ENCODE data around the gene PPP1R12A.
"Not testable (repeated sequence)": the region's sequence is repeated elsewhere in the genome, so short reads cannot be mapped to it uniquely, and the experiment has no call there.

The PPP1R12A gene

DNA sequence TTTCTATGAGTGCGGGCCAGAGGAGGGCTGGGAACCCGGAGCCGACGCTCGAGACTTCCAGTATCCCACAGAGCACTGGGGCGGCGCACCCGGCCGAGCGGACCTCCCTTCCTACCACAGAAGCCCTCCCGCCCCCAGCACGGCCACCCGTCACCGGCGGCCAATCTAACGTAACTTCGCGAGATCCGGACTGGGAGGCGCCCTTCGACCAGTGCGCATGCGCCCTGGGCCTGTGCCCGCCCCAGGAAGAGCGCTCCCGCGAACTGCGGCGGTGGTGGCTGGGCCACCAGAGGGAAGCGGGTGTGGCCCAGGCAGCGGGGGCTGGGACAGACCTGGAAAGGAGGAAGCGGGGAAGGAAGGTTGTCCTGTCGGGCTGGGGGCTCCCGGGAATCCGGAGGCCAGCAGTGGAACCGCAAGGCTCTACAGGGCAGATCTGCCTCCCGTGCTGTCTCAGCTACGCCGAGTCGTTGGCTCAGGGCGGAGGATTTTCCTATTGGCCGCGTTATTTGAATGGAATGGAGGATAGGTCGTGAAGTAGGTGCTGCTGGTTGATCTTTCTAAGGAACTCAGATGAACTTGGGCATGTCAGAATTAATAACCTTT, at the start of gene PPP1R12A:
PPP1R12A (minus strand) TSS at position 77 of the 603 bp plus-strand sequence. CDS start 166 bp downstream, outside the sequence.
- Histone ChIP-seq H3K9me3 (ENCODE audit: control insufficient read depth in 1 of 2, low read length in 2 of 2) (no peaks in the 10 kb centered on the region), H3K27ac (ENCODE audit: low read depth, low read length) (peak within 1 kb of the TSS; percentile 96), H3K27me3 (ENCODE audit: control insufficient read depth in 1 of 2, insufficient read depth in 2 of 2, low read length in 2 of 2) (no peaks in the 10 kb centered on the region), H3K4me3 (ENCODE audit: low read depth in 1 of 2, low read length in 2 of 2) (peak within 1 kb of the TSS; percentile 98 to 99), H3K9ac (ENCODE audit: low read depth in 1 of 2, low read length in 2 of 2) (peak within 1 kb of the TSS; percentile 98 to 99), H3K4me1 (ENCODE audit: control insufficient read depth in 1 of 2, insufficient read depth in 2 of 2, low read length in 2 of 2) (peaks cover 12 to 18% of the 10 kb centered on the region in 2 donors), H3K36me3 (ENCODE audit: control insufficient read depth in 1 of 2, insufficient read depth in 2 of 2, low read length in 2 of 2) (no peaks in the 10 kb centered on the region)

DNA sequence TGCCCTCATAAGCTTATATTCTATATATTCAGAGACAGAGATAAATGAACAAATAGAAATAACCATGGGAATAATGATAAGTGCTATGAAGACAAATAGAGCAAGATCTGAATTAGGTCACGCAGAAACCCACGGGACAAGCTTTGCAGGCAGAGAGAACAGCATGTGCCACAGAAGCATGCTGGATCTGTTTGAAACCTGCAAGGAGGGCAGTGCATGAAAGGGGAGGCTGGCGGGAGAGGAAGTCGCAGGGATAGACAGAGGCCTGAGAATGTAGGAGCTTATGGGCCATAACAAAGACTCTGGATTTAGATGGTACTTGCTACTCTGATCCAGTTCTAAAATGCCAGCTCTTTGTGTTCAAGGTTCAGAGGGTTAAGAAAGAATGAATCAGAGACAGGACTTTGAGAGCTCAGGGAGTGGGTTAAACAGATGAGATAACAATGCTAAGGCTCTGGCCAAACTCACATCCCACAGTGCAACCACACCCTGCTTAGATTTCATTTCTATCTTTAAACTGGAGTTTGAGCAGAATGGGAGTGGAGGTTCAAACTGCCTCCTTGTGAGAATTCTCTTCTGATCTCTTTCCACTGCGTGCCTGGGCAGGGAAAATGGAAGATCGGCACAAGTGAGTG, 49.2 kb upstream of the PPP1R12A start:
- Histone ChIP-seq H3K9me3 (ENCODE audit: control insufficient read depth in 1 of 2, low read length in 2 of 2) (no peaks in the 10 kb centered on the region), H3K4me1 (ENCODE audit: control insufficient read depth in 1 of 2, insufficient read depth in 2 of 2, low read length in 2 of 2) (peaks cover 9 to 31% of the 10 kb centered on the region in 2 donors), H3K36me3 (ENCODE audit: control insufficient read depth in 1 of 2, insufficient read depth in 2 of 2, low read length in 2 of 2) (no peaks in the 10 kb centered on the region), H3K27me3 (ENCODE audit: control insufficient read depth in 1 of 2, insufficient read depth in 2 of 2, low read length in 2 of 2) (no peaks in the 10 kb centered on the region), H3K9ac (ENCODE audit: low read depth in 1 of 2, low read length in 2 of 2) (no peak overlapping the region), H3K4me3 (ENCODE audit: low read depth in 1 of 2, low read length in 2 of 2) (peak overlapping the region in 1 of 2 donors; percentile 22), H3K27ac (ENCODE audit: low read depth, low read length) (no peak overlapping the region)

DNA sequence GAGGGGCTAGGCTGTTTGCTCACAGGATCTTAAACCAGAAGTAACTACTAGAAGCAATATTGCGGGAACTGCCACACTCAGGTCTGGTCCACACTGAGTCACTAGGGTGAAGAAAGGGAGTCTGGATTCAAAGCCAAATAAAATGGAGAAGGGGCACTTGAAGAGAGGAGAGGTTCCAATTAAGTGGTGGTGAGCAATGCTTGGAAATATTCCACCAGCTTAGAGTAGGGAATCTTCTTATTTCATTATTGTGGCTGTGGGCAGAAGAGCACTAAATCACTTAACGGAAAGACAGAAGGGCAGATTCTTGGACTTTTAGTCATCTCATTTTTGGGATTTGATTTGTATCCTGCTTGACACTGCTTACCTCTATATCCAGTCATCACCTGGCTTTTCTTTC, 48.6 kb upstream of the PPP1R12A start:
- Histone ChIP-seq H3K4me1 (ENCODE audit: control insufficient read depth in 1 of 2, insufficient read depth in 2 of 2, low read length in 2 of 2) (peaks cover 9 to 29% of the 10 kb centered on the region in 2 donors), H3K4me3 (ENCODE audit: low read depth in 1 of 2, low read length in 2 of 2) (no peak overlapping the region), H3K9ac (ENCODE audit: low read depth in 1 of 2, low read length in 2 of 2) (no peak overlapping the region), H3K27ac (ENCODE audit: low read depth, low read length) (no peak overlapping the region), H3K9me3 (ENCODE audit: control insufficient read depth in 1 of 2, low read length in 2 of 2) (no peaks in the 10 kb centered on the region), H3K36me3 (ENCODE audit: control insufficient read depth in 1 of 2, insufficient read depth in 2 of 2, low read length in 2 of 2) (no peaks in the 10 kb centered on the region), H3K27me3 (ENCODE audit: control insufficient read depth in 1 of 2, insufficient read depth in 2 of 2, low read length in 2 of 2) (no peaks in the 10 kb centered on the region)

DNA sequence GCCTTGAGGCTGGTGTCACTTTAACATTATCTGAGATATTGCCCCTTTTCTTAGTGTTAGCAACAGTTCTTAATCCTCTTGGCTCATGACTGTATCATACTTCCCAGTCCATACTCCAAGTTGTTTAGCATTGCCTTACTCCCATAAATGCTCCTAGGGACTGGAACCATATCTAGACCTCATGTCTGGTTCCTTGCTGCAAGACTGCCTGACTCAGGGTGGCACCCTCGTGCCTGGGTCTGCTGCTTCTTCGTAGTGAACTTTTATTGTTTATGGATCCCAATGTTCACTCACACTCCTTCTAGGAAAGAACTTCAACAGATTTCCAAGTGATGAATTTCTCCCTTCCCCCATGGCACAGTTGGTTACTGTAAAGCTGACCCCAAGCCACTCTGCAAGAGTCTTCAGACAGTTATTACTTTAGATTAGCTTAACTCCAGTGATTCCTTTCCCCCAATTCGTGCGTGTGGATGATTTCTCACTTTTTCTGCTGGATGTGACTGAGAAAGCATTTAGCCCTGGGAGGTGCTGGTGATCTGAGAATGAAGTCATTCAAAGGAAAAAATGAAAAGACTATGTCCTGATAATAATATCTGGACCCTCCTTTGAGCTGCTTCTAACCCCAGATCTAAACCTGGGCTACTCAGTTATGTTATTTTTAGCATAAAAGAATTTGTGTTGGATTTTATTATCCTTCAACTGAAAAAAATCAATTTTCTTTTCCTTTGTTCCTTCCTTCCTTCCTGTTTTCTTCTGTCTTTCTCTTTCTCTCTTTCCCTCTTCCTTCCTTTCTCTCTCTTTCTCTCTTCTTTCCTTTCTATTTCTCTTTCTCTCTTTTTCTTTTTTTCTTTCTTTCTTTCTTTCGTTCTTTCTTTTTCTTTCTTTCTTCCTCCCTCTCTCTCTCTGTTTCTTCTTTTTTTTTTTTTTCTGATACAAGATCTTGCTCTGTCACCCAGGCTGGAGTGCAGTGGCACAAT, 47.5 kb upstream of the PPP1R12A start:
- no peak overlapping the region for H3K27ac ChIP-seq (ENCODE audit: low read depth, low read length)
- H3K9ac ChIP-seq (ENCODE audit: low read depth in 1 of 2, low read length in 2 of 2), result no peak overlapping the region
- H3K9me3 ChIP-seq (ENCODE audit: control insufficient read depth in 1 of 2, low read length in 2 of 2), result no peaks in the 10 kb centered on the region
- no peak overlapping the region for H3K4me3 ChIP-seq (ENCODE audit: low read depth in 1 of 2, low read length in 2 of 2)
- H3K27me3 ChIP-seq (ENCODE audit: control insufficient read depth in 1 of 2, insufficient read depth in 2 of 2, low read length in 2 of 2), result no peaks in the 10 kb centered on the region
- H3K36me3 ChIP-seq (ENCODE audit: control insufficient read depth in 1 of 2, insufficient read depth in 2 of 2, low read length in 2 of 2), result no peaks in the 10 kb centered on the region
- peaks cover 12 to 28% of the 10 kb centered on the region in 2 donors for H3K4me1 ChIP-seq (ENCODE audit: control insufficient read depth in 1 of 2, insufficient read depth in 2 of 2, low read length in 2 of 2)

DNA sequence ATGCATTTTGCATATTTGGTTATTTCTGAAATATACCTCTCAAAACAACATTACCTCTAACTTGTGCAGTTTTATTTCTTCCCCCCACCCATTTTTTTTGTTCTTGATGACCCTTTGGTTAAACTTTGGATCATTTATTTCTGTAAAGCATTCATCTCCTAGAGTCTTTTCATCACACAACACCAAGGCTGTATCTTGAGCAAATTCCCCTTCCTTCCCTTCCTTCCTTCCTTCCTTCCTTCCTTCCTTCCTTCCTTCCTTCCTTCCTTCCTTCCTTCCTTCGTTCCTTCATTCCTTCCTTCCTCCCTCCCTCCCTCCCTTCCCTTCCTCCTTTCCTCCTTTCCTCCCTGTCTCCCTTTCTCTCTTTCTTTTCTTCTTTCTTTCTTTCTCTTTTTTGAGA, 43.8 kb upstream of the PPP1R12A start:
- no peak overlapping the region for H3K27ac ChIP-seq (ENCODE audit: low read depth, low read length)
- no peak overlapping the region for H3K4me3 ChIP-seq (ENCODE audit: low read depth in 1 of 2, low read length in 2 of 2)
- H3K9ac ChIP-seq (ENCODE audit: low read depth in 1 of 2, low read length in 2 of 2), result no peak overlapping the region
- H3K4me1 ChIP-seq (ENCODE audit: control insufficient read depth in 1 of 2, insufficient read depth in 2 of 2, low read length in 2 of 2), result peaks cover 7 to 14% of the 10 kb centered on the region in 2 donors
- no peaks in the 10 kb centered on the region for H3K9me3 ChIP-seq (ENCODE audit: control insufficient read depth in 1 of 2, low read length in 2 of 2)
- no peaks in the 10 kb centered on the region for H3K36me3 ChIP-seq (ENCODE audit: control insufficient read depth in 1 of 2, insufficient read depth in 2 of 2, low read length in 2 of 2)
- no peaks in the 10 kb centered on the region for H3K27me3 ChIP-seq (ENCODE audit: control insufficient read depth in 1 of 2, insufficient read depth in 2 of 2, low read length in 2 of 2)

DNA sequence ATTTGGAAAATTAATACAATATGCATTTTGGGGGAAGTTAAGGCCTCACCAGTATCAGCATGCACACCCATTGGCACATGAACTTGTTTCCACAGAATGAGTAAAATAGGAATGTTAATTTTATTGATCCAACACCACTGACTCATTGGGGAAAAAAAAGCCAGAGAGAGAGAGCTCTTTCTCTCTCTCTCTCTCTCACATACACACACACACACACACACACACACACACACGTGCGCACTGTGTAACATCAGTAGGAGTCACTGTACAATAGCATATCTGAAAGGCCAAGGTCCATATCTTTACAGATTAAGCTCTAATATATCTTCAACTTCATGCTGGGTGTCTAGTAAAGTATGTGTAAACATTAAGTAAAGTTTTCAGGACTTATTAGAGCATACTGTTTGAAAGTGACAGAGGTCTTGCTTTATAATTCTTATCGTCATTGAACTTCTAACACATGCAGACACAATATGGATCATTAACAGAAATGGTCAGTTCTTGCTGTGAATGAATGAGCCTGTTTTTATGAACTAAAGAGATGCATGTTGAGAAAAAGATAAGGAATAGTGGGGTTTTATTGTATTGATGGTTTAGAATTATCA, 43.1 kb upstream of the PPP1R12A start:
- not testable (repeated sequence) for H3K9me3 ChIP-seq (ENCODE audit: control insufficient read depth in 1 of 2, low read length in 2 of 2); H3K9ac ChIP-seq (ENCODE audit: low read depth in 1 of 2, low read length in 2 of 2); H3K27me3 ChIP-seq (ENCODE audit: control insufficient read depth in 1 of 2, insufficient read depth in 2 of 2, low read length in 2 of 2); H3K36me3 ChIP-seq (ENCODE audit: control insufficient read depth in 1 of 2, insufficient read depth in 2 of 2, low read length in 2 of 2); H3K4me3 ChIP-seq (ENCODE audit: low read depth in 1 of 2, low read length in 2 of 2); H3K27ac ChIP-seq (ENCODE audit: low read depth, low read length); H3K4me1 ChIP-seq (ENCODE audit: control insufficient read depth in 1 of 2, insufficient read depth in 2 of 2, low read length in 2 of 2)

DNA sequence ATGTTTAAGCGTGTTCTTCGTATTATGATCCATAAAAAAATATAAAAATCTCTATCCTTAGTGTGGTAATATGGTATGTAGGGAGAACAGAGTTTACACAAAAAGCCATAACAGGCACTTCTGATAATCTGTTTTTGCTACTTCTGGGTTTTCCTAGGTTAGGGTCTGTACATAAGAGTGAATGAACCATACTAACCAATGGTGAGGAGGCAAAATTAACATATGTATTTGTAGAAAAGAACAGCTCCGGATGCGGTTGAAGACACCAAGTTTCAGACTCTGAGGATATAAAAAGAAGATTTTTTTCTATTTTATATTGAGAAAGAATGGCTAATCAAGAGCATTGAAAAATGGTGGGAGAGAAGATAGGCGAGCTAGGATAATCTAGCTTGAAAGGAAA, 40.2 kb upstream of the PPP1R12A start:
- Histone ChIP-seq H3K9me3 (ENCODE audit: control insufficient read depth in 1 of 2, low read length in 2 of 2) (no peaks in the 10 kb centered on the region), H3K9ac (ENCODE audit: low read depth in 1 of 2, low read length in 2 of 2) (no peak overlapping the region), H3K36me3 (ENCODE audit: control insufficient read depth in 1 of 2, insufficient read depth in 2 of 2, low read length in 2 of 2) (no peaks in the 10 kb centered on the region), H3K4me1 (ENCODE audit: control insufficient read depth in 1 of 2, insufficient read depth in 2 of 2, low read length in 2 of 2) (peaks cover 0 to 6% of the 10 kb centered on the region in 2 donors), H3K4me3 (ENCODE audit: low read depth in 1 of 2, low read length in 2 of 2) (no peak overlapping the region), H3K27me3 (ENCODE audit: control insufficient read depth in 1 of 2, insufficient read depth in 2 of 2, low read length in 2 of 2) (no peaks in the 10 kb centered on the region), H3K27ac (ENCODE audit: low read depth, low read length) (no peak overlapping the region)

DNA sequence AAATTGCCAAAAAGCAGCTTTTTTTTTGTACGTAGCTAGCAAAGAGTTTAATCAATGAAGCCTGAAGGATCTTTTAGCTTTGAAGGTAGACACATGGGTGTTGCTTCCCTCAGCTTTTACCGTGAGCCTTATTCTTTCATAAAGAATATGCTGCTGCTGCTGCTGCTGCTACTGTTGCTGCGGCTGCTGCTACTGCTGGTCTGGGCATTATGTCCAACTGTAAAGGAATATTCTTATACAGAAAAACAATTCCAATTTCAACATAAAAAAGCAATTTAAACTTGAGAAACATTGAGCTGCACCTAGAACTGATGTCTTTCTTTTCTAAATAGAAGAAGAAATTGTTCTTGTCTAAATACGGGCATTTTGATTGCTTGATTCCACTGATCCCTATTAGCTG, 38.9 kb upstream of the PPP1R12A start:
- Histone ChIP-seq H3K27ac (ENCODE audit: low read depth, low read length) (no peak overlapping the region), H3K4me3 (ENCODE audit: low read depth in 1 of 2, low read length in 2 of 2) (no peak overlapping the region), H3K9ac (ENCODE audit: low read depth in 1 of 2, low read length in 2 of 2) (no peak overlapping the region)

DNA sequence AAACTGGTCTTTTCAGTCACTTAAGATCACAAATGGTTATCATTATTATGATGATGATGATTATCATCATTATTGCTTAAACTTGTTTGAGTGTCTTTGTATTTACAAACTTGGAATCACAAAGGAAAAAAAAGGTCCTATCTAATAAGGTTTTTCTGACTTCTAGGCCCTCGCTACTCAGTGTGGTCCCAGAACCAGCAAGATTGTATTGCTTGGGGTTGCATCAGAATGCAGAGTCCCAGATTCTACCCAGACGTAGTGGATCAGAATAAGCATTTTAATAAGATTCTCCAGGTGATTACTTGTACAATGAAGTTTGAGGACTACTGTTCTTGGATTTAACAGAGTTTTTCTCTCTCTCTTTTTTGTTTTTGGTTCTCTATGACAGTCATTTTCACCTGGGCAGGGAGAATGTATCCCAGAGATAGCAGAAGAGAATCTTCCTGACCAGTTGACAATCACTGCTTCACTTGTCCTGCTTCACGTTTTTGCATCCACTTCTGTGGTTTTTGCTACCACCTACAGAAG, 29.3 kb upstream of the PPP1R12A start:
- Histone ChIP-seq H3K4me3 (ENCODE audit: low read depth in 1 of 2, low read length in 2 of 2) (no peak overlapping the region), H3K9me3 (ENCODE audit: control insufficient read depth in 1 of 2, low read length in 2 of 2) (no peaks in the 10 kb centered on the region), H3K27ac (ENCODE audit: low read depth, low read length) (no peak overlapping the region), H3K27me3 (ENCODE audit: control insufficient read depth in 1 of 2, insufficient read depth in 2 of 2, low read length in 2 of 2) (no peaks in the 10 kb centered on the region), H3K9ac (ENCODE audit: low read depth in 1 of 2, low read length in 2 of 2) (no peak overlapping the region), H3K36me3 (ENCODE audit: control insufficient read depth in 1 of 2, insufficient read depth in 2 of 2, low read length in 2 of 2) (no peaks in the 10 kb centered on the region), H3K4me1 (ENCODE audit: control insufficient read depth in 1 of 2, insufficient read depth in 2 of 2, low read length in 2 of 2) (no peaks in the 10 kb centered on the region)

More for the DNA sequence above, 38.9 kb upstream of the PPP1R12A start:
- Histone ChIP-seq H3K4me1 (ENCODE audit: control insufficient read depth in 1 of 2, insufficient read depth in 2 of 2, low read length in 2 of 2) (peaks cover 0 to 3% of the 10 kb centered on the region in 2 donors), H3K27me3 (ENCODE audit: control insufficient read depth in 1 of 2, insufficient read depth in 2 of 2, low read length in 2 of 2) (no peaks in the 10 kb centered on the region), H3K36me3 (ENCODE audit: control insufficient read depth in 1 of 2, insufficient read depth in 2 of 2, low read length in 2 of 2) (no peaks in the 10 kb centered on the region), H3K9me3 (ENCODE audit: control insufficient read depth in 1 of 2, low read length in 2 of 2) (no peaks in the 10 kb centered on the region)

Data from duodenal mucosa (tissue), 2 donors.